Amniotic stem cell (primary cell): ENCODE results near the gene TRMT44.
A peak's percentile ranks its signal among the peaks of the same experiment; 100 is the strongest.
"Not testable (repeated sequence)": the region's sequence is repeated elsewhere in the genome, so short reads cannot be mapped to it uniquely, and the experiment has no call there.

ENCODE experiments used
- DNase-seq: peaks from one replicate; lab custom pipeline; 2025; lab: John Stamatoyannopoulos, UW

The TRMT44 gene

GRCh38 chr4:8407316-8407715 lies 33.3 kb upstream of the TRMT44 start:
- no peak for DNase-seq

GRCh38 chr4:8407756-8408155 lies 32.8 kb upstream of the TRMT44 start:
- DNase-seq = no peak

- no peak for DNase-seq
These were observed 31.1 kb upstream of the TRMT44 start for GRCh38 chr4:8409264-8410065.

DNA sequence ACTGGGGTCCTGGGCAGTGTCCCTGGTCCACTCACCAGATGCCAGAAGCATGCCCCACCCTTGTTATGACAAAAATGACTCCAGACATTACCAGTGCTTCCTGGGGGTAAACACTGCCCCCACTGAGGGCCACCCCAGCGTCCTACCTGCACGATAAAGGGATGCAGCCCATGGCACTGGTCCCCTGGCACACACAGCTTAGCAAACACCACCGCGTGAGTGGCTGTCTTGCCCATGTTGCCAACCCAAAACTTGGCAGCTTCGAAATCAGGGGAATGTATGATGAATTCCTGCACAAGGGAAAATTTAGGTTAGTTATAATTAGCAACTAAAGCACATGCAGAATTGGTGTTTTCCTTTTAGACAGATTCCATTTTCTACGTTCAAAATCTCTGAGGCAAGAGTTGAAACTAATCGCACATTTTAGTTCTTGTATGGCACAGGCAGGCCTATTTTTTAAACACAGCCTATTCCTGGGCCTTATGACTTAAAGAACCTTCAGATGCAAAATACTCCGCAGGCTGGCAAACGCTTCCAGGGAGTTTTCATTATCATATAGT lies 30.4 kb upstream of the TRMT44 start:
- no peak for DNase-seq

DNA sequence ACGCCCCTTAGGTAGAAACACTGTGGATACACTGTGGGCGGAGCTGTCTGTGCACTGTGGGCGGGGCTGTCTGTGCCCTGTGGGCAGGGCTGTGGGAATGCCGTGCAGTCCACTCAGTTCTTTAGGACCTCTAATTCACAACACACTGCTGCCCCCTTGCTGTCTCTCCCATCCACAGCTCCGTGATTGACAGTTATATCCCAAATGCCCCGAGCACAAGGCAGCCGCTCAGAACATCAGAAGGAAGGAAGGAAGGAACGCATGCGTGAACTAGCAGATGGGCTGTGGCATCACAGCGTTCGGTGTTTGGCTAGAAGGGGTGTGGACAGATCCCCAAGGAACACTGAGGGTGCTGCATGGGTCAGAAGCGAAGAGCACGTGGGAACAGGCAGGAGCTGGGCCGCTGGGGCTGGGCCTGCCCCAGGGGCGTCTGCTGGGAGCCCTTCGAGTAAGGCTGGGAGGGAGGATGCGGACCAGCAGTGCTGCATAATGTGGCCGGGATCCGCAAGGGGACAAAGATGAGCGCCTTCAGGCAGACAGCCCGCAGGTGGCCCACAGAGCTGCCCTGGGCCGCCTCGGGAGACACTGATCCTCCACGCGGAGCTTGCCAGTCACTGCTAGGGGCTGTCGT lies 29.8 kb upstream of the TRMT44 start:
- DNase-seq = no peak

GRCh38 chr4:8411351-8412180 lies 29.0 kb upstream of the TRMT44 start:
- DNase-seq = no peak

- no peak for DNase-seq
These were observed 28.3 kb upstream of the TRMT44 start for GRCh38 chr4:8412288-8412687.

GRCh38 chr4:8414377-8414776 lies 26.2 kb upstream of the TRMT44 start:
- no peak for DNase-seq

DNA sequence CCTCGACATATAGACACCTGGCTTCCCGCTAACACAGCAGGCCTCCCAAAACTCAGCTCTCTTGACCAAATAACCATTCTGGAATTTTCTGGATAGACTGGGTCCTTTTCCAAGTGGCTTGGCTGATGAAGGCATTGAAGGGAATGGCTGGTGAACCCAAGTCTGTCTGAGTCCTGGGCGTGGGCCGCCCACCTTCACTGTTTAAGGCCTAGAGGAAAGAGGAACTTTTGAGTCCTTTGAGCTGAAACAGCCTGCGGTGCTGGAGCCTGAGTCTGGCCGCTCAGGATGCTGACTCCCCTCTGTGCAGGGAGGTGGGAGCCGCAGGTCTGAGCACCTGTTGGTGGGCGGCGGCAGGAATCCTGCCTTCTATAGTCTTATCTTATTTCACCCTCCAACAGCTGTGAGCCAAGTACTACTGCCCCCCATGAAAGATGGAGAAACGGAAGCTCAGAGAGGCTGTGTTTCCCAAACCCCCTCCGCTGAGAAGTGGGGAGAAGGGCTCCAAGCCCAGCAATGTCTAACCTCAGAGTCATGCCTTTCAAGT lies 23.4 kb upstream of the TRMT44 start:
- no peak for DNase-seq

GRCh38 chr4:8419222-8420041 lies 21.1 kb upstream of the TRMT44 start:
- no peak for DNase-seq

- not testable (repeated sequence) for DNase-seq
These were observed 20.4 kb upstream of the TRMT44 start for GRCh38 chr4:8420151-8420550.

GRCh38 chr4:8422327-8422726 lies 18.2 kb upstream of the TRMT44 start:
- DNase-seq = no peak

- DNase-seq = no peak
These were observed 17.8 kb upstream of the TRMT44 start for GRCh38 chr4:8422786-8423185.

DNA sequence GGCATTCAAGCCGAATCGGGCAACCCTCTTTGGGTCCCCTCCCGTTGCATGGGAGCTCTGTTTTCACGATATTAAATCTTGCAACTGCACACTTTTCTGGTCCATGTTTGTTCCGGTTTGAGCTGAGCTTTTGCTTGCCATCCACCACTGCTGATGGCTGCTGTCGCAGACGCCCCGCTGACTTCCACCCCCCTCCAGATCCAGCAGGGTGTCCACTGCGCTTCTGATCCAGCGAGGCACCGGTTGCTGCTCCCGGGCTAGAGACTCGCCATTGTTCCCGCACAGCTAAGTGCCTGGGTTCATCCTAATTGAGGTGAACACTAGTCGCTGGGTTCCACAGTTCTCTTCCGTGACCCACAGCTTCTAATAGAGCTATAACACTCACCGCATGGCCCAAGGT lies 13.3 kb upstream of the TRMT44 start:
- DNase-seq = no peak

DNA sequence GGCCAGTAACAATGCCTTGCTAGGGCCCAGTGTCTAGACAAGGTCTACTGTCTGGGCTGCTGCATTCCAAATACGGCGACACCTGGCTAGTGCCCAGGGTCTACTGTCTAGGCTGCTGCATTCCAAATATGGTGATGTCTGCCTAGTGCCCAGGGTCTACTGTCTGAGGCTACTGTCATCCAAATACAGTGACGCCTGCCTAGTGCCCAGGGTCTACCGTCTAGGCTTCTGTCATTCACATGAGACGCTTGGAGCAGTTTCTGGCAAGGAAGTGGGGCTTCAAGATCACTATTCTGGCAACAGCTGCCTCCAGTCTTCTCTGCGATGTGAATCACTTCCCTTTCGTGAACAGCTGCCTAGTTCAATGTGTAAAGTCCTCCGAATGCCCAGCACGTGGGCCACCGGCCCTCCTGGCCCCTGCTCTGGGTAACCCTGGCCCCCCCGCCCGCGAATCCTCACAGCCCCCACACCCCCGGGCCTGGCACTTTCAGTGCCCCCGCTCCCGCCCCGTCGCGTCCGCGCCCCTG lies 12.8 kb upstream of the TRMT44 start:
- no peak for DNase-seq

GRCh38 chr4:8428288-8429097 lies 12.1 kb upstream of the TRMT44 start:
- DNase-seq = peak; percentile 63

DNA sequence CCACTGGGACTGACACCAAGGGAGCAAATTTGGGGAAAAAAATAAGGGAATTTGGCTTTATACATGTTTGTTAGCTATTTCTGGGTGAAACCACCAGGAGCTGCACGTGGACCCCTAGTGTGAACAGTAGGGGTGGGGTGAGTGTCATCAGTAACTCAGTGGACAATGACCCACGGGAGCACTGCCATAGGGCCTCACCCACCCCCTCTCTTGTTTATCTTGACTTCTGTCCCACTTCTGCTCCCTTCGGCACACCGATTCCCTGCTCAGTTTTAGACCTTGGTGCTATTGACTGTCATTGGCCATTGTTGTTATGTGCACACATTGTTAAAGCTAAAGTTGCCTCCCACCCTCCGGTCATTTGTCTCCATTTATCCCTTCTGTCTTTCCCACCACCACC lies 9.0 kb upstream of the TRMT44 start:
- DNase-seq = no peak

DNA sequence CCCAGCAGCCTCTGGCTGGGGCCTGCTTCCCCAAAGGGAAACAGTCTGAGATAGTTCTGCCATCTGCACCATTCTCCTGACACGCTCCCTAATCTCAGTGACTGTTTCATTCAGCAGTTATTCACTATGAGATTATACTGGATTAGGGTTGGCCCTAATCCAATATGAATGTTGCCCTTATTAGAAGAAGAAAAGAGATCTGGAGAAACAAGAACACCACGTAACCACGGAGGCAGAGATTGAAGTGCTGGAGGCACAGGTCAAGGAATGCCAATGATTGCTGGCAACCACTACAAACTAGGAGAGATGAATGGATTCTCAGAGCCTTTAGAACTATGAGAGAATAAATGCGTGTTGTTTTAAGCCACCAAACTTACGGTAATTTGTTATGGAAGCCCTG lies 7.4 kb upstream of the TRMT44 start:
- DNase-seq = no peak

DNA sequence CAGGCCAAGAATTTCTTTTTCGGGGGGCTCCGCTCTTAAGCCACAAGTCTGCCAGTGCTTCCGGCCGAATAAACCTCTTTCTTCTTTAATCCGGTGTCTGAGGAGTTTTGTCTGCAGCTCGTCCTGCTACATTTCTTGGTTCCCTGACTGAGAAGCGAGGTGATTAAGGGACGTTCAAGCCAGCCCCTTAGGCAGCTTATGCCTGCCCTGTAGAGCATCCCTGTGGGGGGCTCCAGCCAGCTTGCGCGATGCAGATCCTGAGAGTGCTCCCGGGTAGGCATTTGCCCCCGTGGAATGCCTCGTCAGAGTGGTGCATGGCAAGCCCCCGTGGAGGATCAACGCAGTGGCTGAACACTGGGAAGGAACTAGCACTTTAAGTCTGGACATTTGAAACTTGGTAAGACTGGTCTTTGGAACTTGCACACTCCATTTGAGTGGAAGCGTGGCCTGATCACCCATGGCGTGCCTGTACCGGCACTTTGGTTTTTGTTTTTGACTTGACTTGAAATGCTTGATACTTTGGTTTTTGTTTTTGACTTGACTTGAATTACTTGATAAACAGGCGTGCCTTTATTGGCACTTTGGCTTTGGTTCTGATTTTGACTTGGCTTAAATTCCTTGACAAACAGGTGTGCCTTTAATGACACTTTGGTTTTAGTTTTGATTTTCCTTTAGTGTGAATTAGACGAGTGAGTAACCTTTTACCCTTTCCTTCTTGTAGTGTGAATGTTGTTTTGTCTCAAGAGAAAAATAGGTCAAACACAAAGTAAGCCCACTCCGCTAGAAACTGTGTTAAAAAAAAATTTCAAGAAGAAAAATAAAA lies 6.1 kb upstream of the TRMT44 start:
- DNase-seq = no peak
